ENCODE data around the gene HM13.
"Not testable (repeated sequence)": the region's sequence is repeated elsewhere in the genome, so short reads cannot be mapped to it uniquely, and the experiment has no call there.

HM13 gene

GRCh38 chr20:31502884-31503673 lies 11.2 kb upstream of the HM13 start:
- DNase-seq, result peak; percentile 45

GRCh38 chr20:31505903-31506302 lies 8.3 kb upstream of the HM13 start:
- DNase-seq, result no peak

GRCh38 chr20:31508517-31509244 lies 5.6 kb upstream of the HM13 start:
- DNase-seq, result no peak

- no peak for DNase-seq
These were observed 981 bp downstream of the HM13 start for GRCh38 chr20:31515072-31515774.

GRCh38 chr20:31515775-31516107 lies 1.5 kb downstream of the HM13 start:
- DNase-seq, result no peak

GRCh38 chr20:31516166-31516565 lies 1.9 kb downstream of the HM13 start:
- no peak for DNase-seq

GRCh38 chr20:31516651-31517050 lies 2.4 kb downstream of the HM13 start:
- no peak for DNase-seq

GRCh38 chr20:31517373-31517772 lies 3.1 kb downstream of the HM13 start:
- no peak for DNase-seq

- not testable (repeated sequence) for DNase-seq
These were observed 7.0 kb downstream of the HM13 start for GRCh38 chr20:31521267-31521666.

GRCh38 chr20:31522731-31523130 lies 8.5 kb downstream of the HM13 start:
- no peak for DNase-seq

- no peak for DNase-seq
These were observed 9.4 kb downstream of the HM13 start for GRCh38 chr20:31523361-31524283.

GRCh38 chr20:31527266-31527665 lies 13.0 kb downstream of the HM13 start:
- DNase-seq, result no peak

GRCh38 chr20:31535298-31535697 lies 21.1 kb downstream of the HM13 start:
- DNase-seq, result no peak

- no peak for DNase-seq
These were observed 22.3 kb downstream of the HM13 start for GRCh38 chr20:31536575-31536974.

GRCh38 chr20:31537116-31537871 lies 23.1 kb downstream of the HM13 start:
- DNase-seq, result no peak

- no peak for DNase-seq
These were observed 23.6 kb downstream of the HM13 start for GRCh38 chr20:31537890-31538289.

GRCh38 chr20:31538326-31538725 lies 24.1 kb downstream of the HM13 start:
- DNase-seq, result no peak

GRCh38 chr20:31539636-31540035 lies 25.4 kb downstream of the HM13 start:
- not testable (repeated sequence) for DNase-seq

- no peak for DNase-seq
These were observed 26.2 kb downstream of the HM13 start for GRCh38 chr20:31540406-31540805.

- no peak for DNase-seq
These were observed 28.1 kb downstream of the HM13 start for GRCh38 chr20:31542201-31542842.

GRCh38 chr20:31542963-31543362 lies 28.7 kb downstream of the HM13 start:
- DNase-seq, result no peak

Measured in NCI-H774 (cell line).